Astrocyte of the hippocampus (primary cell): ENCODE results near the gene TULP4.

Source experiments
- DNase-seq: peaks from one replicate; pipeline ENCODE4 v3.0.0; 2011; ENCODE audit warnings: low read depth, low spot score

The TULP4 gene

DNA sequence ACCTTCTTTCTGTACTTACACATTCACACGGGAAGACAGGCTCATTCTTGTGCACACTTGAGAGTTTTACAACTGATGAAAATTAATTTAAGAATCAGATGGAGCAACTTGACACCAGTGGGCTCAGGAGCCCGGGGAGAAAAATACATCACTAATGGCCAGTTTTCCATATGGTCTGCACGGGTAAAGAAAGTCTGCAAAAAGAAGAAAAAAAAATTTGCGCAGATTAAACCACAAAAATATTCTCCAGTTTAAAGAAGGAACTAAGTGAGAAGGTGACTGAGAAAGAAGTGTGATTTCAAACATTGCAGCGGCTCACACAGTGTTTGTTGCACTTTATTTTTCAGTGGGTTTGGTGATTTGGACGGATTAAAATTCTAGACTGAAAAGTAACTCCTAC is at the start of gene TULP4:
TULP4 (plus strand) TSS at position 301 of the 400 bp plus-strand sequence. CDS start 1,552 bp downstream, outside the sequence.
- no peak for DNase-seq

DNA sequence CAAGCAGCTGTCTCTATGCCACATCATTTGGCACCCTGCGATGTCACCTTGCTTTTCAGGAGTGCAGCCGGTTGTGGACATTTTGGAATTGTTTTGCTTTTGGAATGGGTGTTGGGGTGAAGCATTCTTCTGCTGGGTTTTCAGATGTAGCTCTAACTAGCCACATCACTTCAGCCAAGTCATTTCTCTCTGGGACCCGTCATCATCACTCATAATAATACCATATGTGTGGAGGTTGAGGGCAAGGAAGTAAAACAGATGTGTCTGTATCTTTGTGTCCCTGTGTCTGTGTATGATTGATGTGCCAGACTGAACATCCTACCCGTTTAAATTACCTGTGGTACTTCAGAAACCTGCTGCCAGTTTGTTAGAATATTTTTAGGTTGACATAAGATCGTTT is 49.5 kb upstream of the TULP4 start:
- DNase-seq = no peak

DNA sequence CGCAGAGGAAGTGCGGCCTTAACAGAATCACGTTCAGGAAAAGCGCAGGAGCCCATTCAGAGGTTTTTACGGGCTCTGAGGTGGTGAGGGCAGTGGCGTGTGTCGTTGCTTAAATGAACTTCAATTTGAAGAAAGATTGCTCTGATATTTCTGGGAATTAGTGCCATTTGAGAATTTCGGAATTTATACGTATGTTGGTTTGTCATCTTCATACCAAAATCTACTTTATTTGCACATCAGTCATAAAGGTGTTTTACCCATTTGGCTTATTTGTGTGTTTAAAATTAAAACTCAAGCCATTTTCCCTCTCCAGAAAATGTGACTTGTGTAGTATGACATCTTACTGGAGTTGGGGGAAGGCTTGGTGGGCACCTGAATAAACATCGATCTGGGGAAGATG is 48.1 kb upstream of the TULP4 start:
- no peak for DNase-seq

DNA sequence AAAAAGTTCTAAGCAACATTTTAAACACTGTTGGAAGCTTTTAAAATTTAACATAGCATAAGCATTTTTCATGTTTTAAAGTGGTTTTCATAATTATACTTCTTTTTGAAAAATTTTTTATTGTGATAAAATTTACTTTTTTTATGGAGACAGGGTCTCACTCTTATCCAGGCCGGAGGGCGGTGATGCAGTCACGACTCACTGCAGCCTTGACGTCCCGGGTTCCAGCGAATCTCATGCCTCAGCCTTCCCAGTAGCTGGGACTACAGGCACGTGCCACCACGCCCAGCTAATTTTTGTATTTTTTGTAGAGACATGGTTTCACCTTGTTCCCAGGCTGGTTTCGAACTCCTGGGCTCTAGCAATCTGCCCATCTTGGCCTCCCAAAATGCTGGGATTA is 46.1 kb upstream of the TULP4 start:
- DNase-seq = no peak

DNA sequence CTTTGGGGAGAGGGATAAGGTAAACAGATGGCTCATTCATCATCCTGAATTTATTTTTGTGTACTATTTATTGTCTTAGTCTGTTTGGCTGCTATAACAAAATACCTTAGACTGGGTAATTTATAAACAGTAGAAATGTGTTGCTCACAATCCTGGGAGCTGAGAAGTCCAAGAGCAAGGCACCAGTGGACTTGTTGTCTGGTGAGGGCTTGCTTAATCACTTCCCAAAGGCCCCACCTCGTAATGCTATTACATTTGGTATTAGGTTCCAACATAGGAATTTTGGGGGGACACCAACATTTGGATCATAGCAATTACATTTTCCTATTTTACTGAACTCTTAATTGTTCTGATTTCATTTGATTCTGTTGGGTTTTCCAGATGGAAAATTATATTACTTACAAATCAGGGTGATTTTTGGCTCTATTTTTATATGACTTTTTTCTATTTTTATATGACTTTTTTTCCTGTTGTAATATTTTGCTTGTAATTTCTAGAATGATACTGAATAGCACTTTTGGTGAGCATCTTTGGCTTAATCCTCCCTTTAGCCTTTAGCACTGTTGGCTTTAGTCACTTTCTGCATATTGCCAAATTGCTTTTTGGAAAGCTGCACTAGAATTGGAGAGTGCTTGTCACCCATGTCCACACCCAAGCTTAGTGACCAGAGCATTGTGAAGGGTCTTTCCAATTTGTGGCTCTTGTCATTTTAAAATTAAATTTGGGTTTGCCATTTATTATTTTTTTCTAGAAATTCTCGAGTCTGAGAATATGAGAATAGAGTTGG is 43.7 kb upstream of the TULP4 start:
- DNase-seq = no peak

- no peak for DNase-seq
Measured at GRCh38 chr6:158269657-158270056, 42.6 kb upstream of the TULP4 start.

DNA sequence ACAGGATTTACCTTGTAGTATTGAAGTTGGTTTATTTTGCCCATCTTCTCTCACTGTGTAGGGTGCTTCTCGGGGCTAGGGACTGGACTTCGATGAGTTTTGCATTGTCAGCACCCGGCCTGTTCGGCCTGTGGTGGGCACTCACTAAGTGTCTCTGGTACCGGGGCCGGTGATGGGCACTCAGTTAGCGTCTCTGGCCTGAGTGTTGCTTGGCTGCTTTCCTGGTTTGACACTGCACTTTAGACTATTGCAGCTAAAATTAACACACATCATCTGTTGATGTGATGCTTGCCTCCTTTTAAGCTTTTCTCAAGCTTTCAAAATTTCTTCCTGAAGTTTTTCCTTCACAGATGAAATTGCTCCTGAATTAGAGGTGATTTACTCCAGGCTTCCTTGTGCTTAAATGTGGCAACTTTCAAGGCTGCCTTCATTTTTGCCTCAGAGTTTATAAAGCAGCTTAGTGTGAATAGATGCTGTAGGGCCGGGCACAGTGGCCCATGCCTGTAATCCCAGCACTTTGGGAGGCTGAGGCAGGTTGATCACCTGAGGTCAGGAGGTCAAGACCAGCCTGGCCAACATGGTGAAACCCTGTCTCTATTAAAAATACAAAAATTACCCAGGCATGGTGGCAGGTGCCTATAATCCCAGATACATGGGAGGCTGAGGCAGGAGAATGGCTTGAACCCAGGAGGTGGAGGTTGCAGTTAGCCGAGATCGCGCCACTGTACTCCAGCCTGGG is 41.7 kb upstream of the TULP4 start:
- no peak for DNase-seq

GRCh38 chr6:158272324-158272723 is 39.9 kb upstream of the TULP4 start:
- no peak for DNase-seq

DNA sequence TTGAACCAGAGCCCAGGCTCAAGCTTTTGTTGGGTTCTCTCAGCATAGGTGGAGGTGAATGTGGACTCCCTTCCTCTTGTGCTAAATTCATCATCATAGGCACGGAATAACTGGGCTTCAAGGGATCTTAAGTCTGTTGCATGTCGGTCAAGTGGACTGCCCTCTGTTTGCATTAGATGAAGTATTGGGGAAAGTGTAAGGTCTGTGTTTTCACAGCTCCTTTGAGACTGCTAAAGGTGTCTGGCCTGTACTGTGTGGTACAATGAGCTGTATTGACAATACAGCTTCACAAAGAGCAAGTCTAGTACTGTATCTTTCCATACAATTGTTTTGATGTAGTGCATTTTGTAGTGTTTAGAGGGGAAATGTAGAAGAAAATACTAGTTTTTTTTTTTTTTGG is 34.3 kb upstream of the TULP4 start:
- no peak for DNase-seq

GRCh38 chr6:158279615-158280014 is 32.6 kb upstream of the TULP4 start:
- DNase-seq = no peak

DNA sequence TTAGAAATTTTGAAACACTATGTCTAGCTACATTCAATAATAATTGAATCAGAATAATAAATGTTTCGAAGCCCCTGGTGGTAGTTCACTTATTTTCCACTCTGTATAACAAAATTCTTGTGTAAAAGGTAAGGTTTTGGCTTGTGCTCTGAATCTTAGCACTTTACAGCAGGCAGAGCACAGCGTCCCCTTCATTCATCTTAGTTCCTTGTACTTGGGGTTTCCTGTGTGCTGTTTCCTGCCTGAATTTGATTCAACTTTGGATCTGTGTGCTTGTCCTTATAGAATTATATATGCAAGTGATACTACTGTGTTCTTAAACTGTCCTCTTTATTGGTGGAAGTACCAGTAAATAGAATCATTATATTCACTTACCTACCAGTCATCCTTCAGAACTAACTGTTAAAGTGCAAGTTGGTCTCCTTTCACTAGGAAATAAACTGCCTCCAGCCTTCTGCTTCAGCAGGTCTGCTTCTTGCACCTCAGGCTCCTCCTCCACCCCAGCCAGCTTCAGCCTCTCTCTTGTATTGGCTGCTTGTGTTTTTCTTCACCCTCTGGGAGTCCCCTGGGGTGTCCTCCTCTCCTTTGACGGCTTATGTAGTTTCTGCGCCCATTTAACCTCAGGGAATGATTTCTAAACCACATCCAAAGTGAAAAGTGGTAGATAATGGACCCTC is 28.8 kb upstream of the TULP4 start:
- peak; percentile 84 for DNase-seq

- DNase-seq = peak; percentile 96
Measured at GRCh38 chr6:158284007-158284875, 28.0 kb upstream of the TULP4 start.

- DNase-seq = peak; percentile 62
Measured at GRCh38 chr6:158284876-158285655, 27.2 kb upstream of the TULP4 start.

DNA sequence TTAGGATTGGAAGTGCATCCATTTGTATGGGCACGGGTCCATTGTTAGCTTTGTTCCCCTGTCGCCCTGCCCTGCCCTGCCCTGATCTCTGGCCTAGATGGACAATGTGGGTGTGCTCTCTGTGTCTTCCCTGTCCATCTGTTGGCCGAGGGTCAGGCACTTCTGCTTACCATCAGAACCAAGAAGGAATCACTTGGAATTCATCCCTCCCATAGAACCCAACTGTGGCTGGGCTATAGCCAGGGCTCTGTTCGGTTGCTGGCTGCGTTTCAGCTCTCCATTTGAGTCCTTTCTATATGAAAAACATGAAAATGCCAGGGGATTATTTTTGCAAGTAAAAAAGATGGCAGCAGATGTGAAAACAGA is 26.6 kb upstream of the TULP4 start:
- DNase-seq = peak; percentile 29

DNA sequence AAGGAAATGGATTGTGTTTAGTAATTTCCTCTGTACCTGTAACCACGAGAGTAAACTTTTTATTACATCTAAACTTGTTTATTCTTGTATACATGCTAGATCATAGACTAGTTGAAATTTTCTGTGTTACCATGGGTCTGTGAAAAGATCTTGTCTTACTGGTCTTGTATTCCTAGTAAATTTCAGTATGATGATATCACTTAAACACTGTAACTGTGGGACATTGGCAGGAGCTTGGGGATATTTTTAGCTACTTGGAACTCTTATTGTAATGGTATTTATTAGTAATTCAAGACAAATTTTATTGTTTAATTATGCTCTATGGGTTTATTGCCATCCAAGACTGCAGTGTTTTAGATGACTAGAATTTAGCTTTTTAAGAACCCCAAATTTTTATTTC is 25.9 kb upstream of the TULP4 start:
- DNase-seq = peak; percentile 61

DNA sequence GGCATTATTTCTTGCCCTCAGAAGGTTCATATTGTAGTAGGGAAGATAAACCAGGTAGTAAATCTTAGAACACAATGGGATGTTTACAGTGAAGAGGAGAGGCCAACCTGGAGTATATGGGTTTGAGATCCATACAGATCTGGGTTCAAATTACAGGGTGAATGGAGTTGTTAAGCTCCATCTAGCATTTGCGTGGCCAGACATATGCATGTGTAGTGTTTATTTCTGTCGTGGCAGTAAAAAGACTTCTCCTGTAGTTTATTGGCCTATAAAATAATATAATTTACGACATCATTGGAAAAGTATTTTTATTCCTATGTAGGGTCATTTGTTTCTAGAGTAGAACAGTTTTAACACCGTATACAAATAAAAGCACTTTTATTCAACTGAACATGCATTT is 25.2 kb upstream of the TULP4 start:
- DNase-seq = no peak

DNA sequence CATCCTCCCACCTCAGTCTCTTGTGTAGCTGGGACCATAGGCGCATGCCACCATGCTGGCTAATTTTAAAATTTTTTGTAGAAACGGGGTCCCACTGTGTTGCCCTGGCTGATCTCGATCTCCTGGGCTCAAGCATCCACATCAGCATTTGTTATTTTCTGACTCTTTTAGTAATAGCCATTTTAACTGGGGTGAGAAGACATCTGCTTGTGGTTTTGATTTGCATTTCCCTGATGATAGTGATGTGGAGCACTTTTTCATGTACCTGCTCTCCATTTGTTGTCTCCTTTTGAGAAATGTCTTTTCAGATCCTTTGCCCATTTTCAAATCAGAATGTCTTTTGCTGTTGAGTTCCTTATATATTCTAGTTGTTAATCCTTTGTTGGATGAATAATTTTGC is 22.2 kb upstream of the TULP4 start:
- DNase-seq = no peak

DNA sequence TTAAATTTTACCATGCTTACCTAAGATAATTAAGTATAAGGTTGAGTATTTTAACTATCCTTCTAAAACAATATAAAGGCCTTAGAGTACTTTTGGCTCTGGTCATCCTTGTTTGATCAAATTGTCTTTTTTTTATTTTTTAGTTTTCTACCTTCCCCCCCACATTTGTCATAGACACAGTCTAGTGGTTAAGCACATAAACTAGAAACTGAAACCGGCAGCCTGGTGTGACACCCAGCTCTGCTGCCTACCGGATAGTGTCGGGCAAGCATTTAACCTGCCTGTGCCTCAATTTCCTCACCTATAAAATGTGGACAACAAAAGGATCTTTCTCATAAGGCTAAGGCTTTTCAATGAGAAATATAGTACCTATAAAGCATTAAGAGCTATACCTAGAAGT is 21.6 kb upstream of the TULP4 start:
- DNase-seq = no peak

DNA sequence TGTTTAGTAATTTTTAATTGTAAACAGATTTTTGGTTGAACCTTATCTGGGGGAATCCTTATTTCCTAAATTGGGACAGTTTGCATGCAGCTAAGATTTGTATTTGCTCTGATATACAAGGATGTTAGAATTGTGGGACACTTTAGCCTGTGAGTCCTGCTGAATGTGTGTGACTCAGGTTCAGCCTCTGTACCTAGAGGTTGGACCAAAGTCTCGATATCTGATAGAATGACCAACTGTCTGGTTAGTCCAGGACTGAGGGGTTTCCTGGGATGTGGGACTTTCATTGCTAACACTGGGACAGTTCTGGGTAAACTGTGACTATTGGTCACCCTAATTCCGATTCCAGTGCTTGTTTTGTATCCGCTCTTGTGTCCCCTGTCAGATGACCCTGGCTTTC is 20.2 kb upstream of the TULP4 start:
- no peak for DNase-seq

GRCh38 chr6:158293122-158293521 is 19.1 kb upstream of the TULP4 start:
- DNase-seq = no peak
